Hepatocyte (in vitro differentiated cells): Measurements from ENCODE around the gene PPP1R12A. TPM values are rescaled to one million over a fixed set of nuclear protein-coding genes. Genes with fewer than 3 reads are reported as not detected.

Experiments
- DNase-seq: peaks from one replicate; pipeline ENCODE4 v3.0.0-alpha.2; 2016; ENCODE audit warnings: low spot score
- H2AFZ ChIP-seq: fragments of 200-600 bp; sonication (generic); 2 replicates; pipeline ENCODE4 v1.6.0; 2016; ENCODE audit warnings: antibody characterized with exemption, mild to moderate bottlenecking
- H3K27ac ChIP-seq: fragments of 200-600 bp; sonication (generic); 2 replicates; pipeline ENCODE4 v1.5.1; 2016; ENCODE audit warnings: mild to moderate bottlenecking
- H3K27me3 ChIP-seq: fragments of 200-600 bp; sonication (generic); 2 replicates; pipeline ENCODE4 v1.6.1; 2016
- H3K36me3 ChIP-seq: fragments of 200-600 bp; sonication (generic); replicated peaks from 2 replicates; pipeline ENCODE4 v1.5.1; 2016; ENCODE audit warnings: low read depth; ENCODE audit not compliant: insufficient read depth
- H3K4me1 ChIP-seq: fragments of 200-600 bp; sonication (generic); 2 replicates; pipeline ENCODE4 v1.5.1; 2016; ENCODE audit warnings: mild to moderate bottlenecking, moderate library complexity; ENCODE audit not compliant: insufficient read depth
- H3K4me2 ChIP-seq: fragments of 200-600 bp; sonication (generic); 2 replicates; pipeline ENCODE4 v1.6.0; 2016
- H3K4me3 ChIP-seq: fragments of 200-600 bp; sonication (generic); 2 replicates; pipeline ENCODE4 v1.5.1; 2016; ENCODE audit warnings: mild to moderate bottlenecking
- H3K79me2 ChIP-seq: fragments of 200-600 bp; sonication (generic); 2 replicates; pipeline ENCODE4 v1.6.0; 2017; ENCODE audit warnings: mild to moderate bottlenecking
- H3K9me2 ChIP-seq: fragments of 200-600 bp; sonication (generic); replicated peaks from 2 replicates; pipeline ENCODE4 v1.6.0; 2017; ENCODE audit warnings: mild to moderate bottlenecking; ENCODE audit not compliant: insufficient read depth
- H3K9me3 ChIP-seq: fragments of 200-600 bp; sonication (generic); 2 replicates; pipeline ENCODE4 v1.5.1; 2016; ENCODE audit warnings: low read depth, mild to moderate bottlenecking
- H4K20me1 ChIP-seq: fragments of 200-600 bp; sonication (generic); 2 replicates; pipeline ENCODE4 v1.6.0; 2016; ENCODE audit warnings: mild to moderate bottlenecking; ENCODE audit not compliant: insufficient read depth, poor library complexity, severe bottlenecking
- CTCF ChIP-seq: fragments of 200-600 bp; sonication (generic); IDR thresholded peaks from 2 replicates; pipeline ENCODE4 v1.5.1; 2016; ENCODE audit warnings: antibody characterized with exemption, mild to moderate bottlenecking; ENCODE audit not compliant: poor library complexity
- EZH2 ChIP-seq: fragments of 200-600 bp; sonication (generic); IDR thresholded peaks from 2 replicates; pipeline ENCODE4 v1.6.1; 2016; ENCODE audit warnings: antibody characterized with exemption, mild to moderate bottlenecking, borderline replicate concordance
- EZH2phosphoT487 ChIP-seq: fragments of 200-600 bp; sonication (generic); IDR thresholded peaks from one replicate; pipeline ENCODE4 v1.6.1; 2018; ENCODE audit warnings: antibody characterized with exemption, mild to moderate bottlenecking, low read depth, moderate library complexity; ENCODE audit not compliant: unreplicated experiment, severe bottlenecking
- WGBS: methylation state at CpG from one replicate; pipeline ENCODE4 v1.1.6; 2016; ENCODE audit warnings: low lambda C conversion rate; ENCODE audit errors: missing lambda C conversion rate; 5-methylcytosine and 5-hydroxymethylcytosine counted together
- polyA plus RNA-seq: library from polyadenylated mRNA; unstranded; fragments of >200 nt; fragmentation: Nextera tagmentation; extraction: Ambion mirVana; gene quantifications from 2 replicates; pipeline ENCODE4 v1.2.1, GENCODE V29; 2016
- total RNA-seq: library from RNA; depleted of rRNA; stranded (reverse); fragments of >200 nt; gene quantifications from 2 replicates; pipeline ENCODE4 v1.2.3, GENCODE V29; 2014

The PPP1R12A gene
- total and polyA plus RNA-seq, 2 experiments from 2014 or later = 71.7 to 74.0 TPM

GRCh38 chr12:79895071-79895470 is 39.8 kb downstream of the PPP1R12A start:
- TF ChIP-seq EZH2 = no peak
- no peak for TF ChIP-seq EZH2phosphoT487
- TF ChIP-seq CTCF = no peak

GRCh38 chr12:79891506-79892162 is 43.3 kb downstream of the PPP1R12A start:
- H3K4me1 ChIP-seq = no peaks in the 10 kb centered on the region
- H3K36me3 ChIP-seq = no peaks in the 10 kb centered on the region
- H3K79me2 ChIP-seq = peaks cover 96% of the 10 kb centered on the region
- no peak overlapping the region for H3K4me2 ChIP-seq
- H3K27me3 ChIP-seq = no peaks in the 10 kb centered on the region
- 98% methylated on average over 2 of the region's 2 CpGs for WGBS
- no peaks in the 10 kb centered on the region for H3K9me2 ChIP-seq
- H3K4me3 ChIP-seq = no peak overlapping the region
- H2AFZ ChIP-seq = no peak overlapping the region
- H4K20me1 ChIP-seq = peaks cover 64% of the 10 kb centered on the region
- no peaks in the 10 kb centered on the region for H3K9me3 ChIP-seq
- no peak for DNase-seq
- TF ChIP-seq CTCF (no peak), EZH2 (no peak), EZH2phosphoT487 (no peak)
- no peak overlapping the region for H3K27ac ChIP-seq

More at GRCh38 chr12:79895071-79895470, 39.8 kb downstream of the PPP1R12A start:
- no peak for DNase-seq
- Histone ChIP-seq H3K4me1 (no peaks in the 10 kb centered on the region), H3K27ac (no peak overlapping the region), H4K20me1 (peaks cover 70% of the 10 kb centered on the region), H3K36me3 (no peaks in the 10 kb centered on the region), H2AFZ (no peak overlapping the region), H3K27me3 (no peaks in the 10 kb centered on the region), H3K9me3 (no peaks in the 10 kb centered on the region), H3K4me2 (no peak overlapping the region), H3K4me3 (no peak overlapping the region), H3K9me2 (no peaks in the 10 kb centered on the region), H3K79me2 (peaks cover 98% of the 10 kb centered on the region)

GRCh38 chr12:79887890-79888289 is 47.0 kb downstream of the PPP1R12A start:
- Histone ChIP-seq H3K79me2 (peaks cover 95% of the 10 kb centered on the region), H2AFZ (no peak overlapping the region), H3K36me3 (no peaks in the 10 kb centered on the region), H3K27me3 (no peaks in the 10 kb centered on the region), H3K4me1 (peaks cover 7% of the 10 kb centered on the region), H3K4me3 (no peak overlapping the region), H3K9me2 (no peaks in the 10 kb centered on the region), H3K27ac (no peak overlapping the region), H4K20me1 (peaks cover 44% of the 10 kb centered on the region), H3K4me2 (no peak overlapping the region), H3K9me3 (no peaks in the 10 kb centered on the region)
- TF ChIP-seq EZH2 = no peak
- no peak for TF ChIP-seq EZH2phosphoT487
- no peak for TF ChIP-seq CTCF
- no peak for DNase-seq
- 77% methylated on average over 1 of the region's 1 CpG for WGBS
